HG02870 (cell line): Measurements from ENCODE around the gene KDM4D.
"Not testable (repeated sequence)": the region's sequence is repeated elsewhere in the genome, so short reads cannot be mapped to it uniquely, and the experiment has no call there.

ENCODE experiments used
- ATAC-seq: cut with Tn5 transposase; IDR thresholded peaks from one replicate; pipeline ENCODE4 v1.9.1; 2021; ENCODE audit warnings: mild to moderate bottlenecking, moderate library complexity; ENCODE audit not compliant: unreplicated experiment

KDM4D gene

DNA sequence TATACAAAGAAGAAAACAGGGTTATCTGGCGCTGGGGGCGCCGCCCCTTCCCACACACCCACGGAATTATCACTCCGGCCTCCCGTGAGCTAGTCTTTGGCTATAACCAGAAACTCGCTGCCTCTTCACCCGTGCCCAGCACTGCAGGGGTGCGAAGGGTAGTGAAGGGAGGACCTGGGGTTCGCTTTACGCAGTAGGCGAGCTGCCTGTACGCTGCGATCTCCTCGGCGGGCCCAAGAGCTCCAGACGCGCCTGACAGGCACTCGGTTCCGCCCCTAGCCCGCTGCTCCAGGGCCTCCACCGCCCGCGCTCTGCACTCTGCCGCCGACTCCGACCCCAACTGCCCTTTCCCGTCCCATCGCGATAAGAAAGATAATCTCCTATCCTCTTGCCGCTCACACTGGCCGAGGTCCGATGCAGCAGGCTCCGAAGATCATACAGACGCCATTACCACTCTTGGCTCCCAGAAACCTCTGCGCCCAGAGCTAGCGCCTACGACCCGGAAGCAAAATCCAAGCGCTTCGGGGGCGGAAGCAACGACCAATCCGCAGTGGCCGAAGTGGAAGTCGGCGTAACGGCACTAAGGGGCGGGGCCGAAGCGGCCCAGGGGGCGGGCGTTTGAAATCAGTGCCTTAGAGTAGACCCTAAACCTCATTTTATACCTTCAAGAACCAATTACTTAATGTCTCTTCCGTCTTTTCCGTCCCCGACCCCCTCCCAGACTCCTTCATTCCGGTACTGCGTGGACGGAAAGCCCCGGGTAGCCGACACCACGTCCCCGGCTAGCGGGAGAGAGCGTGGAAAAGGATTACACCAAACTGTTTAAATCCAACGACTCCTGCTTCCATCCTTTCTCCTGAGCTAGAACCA, at the start of gene KDM4D, which contains the start of gene CWC15:
Gene KDM4D, plus strand, starts transcription at position 611 of the 870 bp plus-strand sequence. CDS start 23,664 bp downstream, outside the sequence.
Gene CWC15, minus strand, starts transcription at position 458 of the 870 bp plus-strand sequence. CDS start 1,371 bp downstream, outside the sequence.
- ATAC-seq, result peak; percentile 99

DNA sequence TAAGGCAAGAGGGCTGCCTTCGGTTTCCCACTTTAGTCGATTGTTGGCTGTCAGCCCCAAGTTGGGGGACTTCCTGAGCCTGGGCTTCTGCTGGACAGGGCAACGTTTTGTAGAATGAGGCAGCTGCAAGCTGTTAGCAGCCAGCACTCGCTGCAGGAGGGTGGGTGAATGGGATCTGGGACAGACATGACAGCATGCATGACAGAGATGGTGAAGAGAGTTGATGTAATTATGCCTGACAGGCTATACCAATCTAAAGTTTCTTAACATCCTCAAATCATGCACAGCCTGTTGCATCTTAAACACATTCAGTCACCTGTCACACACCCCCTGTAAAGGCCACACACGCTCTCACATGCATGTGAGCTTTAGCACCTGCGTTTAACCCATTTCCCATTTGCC, 49.3 kb upstream of the KDM4D start:
- no peak for ATAC-seq

DNA sequence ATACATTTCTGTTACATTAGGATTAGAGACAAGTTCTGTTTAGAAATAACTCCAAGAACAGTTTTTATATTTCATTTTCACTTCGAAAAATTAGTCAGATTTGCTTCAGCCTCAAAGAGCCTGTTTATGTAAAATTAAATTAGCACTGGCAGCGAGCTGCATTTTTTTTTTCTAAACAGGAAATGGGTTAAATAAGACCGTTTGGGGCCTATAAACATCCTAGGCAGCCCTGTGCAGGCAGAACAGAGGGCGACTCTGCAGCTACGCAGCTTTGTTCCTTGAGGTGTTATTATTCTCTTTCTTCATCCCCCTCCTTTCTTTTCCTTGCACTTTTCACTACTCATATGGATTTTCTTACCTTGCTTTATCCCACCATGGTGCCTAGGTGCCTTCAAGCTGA, 48.9 kb upstream of the KDM4D start:
- no peak for ATAC-seq

DNA sequence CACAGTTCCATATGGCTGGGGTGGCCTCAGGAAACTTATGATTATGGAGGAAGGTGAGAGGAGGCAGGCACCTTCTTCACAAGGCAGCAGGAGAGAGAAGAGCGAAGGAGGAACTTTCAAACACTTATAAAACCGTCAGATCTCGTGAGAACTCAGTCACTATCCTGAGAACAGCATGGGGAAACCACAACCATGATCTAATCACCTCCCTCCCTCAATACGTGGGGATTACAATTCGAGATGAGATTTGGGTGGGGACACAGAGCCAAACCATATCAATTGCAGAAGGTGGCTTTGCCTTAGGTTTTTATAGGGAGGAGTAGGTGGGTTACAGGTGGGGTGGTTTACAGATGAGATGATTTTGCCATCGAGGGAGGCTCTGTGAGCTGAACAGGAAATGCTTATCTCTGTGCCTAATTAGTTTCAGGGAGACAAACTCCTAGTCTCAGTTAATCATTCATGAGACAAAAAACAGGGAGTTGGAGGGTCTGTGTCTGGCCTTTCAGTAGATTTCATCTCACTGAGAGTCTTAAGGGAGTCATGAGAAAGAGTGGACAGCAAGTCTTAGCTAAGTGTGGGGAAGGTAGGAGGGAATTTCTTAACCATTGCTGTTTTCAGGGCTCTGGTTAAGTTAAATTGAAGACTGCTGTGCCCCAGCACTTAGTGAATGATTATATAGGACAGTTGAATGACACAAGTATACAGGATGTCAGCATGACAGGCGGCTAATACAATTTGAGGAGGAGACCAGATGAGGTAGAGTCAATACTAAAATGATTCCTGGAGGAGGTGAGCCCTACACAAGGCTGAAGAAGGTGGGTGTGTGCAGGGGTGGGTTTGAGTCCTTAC, 47.9 kb upstream of the KDM4D start:
- no peak for ATAC-seq

DNA sequence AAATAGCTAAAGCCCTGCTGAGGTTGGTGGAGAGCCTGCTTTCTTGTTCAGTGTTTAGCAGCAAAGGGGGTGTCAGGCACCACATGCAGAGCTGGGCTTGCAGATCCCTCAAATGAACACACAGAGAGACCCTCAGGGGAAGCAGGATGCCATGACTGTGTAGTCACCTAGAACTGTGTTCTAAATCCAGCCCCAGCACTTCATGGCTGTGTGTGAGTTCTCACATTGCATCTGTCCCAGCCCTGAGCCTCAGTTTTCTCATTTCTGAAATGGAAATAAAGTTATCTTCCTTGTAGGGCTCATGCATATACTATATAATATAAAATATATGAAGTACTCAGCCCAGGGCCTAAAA, 47.3 kb upstream of the KDM4D start:
- ATAC-seq, result no peak

DNA sequence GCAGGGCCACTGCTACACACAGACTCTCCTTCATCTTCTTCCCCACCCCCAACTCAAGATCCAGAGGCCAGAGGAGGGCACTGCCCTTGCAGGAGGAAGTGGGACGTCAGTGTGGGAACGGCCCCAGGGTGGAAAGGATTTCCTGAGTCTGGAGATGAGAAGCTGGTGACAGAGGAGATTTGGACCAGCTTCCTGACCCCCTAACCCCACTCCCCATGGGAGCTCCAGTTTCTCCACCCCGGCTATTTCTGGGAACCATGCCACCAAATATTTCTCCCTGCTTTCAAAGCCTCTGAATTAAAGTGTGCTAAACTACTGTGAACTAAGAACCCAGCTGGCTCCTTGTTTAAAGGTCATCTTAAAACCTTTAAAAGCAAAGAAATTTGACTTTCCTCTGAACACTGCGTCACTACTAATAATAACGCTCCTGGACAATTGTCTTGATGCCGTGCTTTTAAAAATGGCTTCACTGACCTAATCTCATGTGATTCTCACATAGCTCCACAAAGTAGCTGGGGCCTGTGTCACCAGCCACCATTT, 46.7 kb upstream of the KDM4D start:
- ATAC-seq, result no peak

DNA sequence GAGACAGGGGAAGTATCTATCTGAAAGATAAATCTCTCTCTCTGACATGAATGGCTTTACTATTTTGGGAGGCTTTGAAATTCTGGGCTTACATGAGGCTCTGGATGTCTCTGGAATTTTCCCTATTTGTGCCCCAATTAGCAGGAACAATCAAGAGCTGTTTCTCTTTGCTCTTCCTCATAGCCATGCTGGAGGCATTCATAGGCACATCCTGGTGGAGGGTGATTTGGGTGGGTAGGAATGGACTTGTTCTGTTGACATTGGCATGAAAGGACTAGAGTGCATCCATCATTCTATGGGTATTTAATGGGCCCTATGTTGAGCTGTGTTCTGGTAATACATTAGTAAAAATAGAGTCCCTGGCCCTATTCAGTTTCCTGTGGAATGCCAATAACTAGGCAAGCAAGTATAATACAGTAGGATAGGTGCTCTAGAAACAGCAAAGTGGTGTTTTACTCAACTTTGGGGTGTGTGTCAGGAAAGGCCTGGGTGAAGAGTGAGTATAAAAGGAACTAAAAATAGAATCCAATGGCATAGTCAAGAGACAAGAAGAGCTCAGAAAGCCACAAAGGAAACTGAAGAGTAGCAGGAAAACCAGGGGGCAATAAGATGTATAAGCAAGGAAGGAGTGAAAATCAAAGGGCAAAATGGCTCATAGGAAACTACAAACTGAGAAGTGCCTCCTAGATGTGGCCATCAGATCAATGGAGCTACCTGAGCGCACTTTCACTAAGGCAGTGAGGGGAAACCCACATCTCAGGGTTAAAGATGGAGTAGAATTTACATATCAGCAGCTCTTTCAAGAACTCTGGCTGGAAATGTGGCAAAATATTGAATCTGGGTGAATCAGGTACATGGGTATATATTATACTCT, 45.2 kb upstream of the KDM4D start:
- no peak for ATAC-seq

DNA sequence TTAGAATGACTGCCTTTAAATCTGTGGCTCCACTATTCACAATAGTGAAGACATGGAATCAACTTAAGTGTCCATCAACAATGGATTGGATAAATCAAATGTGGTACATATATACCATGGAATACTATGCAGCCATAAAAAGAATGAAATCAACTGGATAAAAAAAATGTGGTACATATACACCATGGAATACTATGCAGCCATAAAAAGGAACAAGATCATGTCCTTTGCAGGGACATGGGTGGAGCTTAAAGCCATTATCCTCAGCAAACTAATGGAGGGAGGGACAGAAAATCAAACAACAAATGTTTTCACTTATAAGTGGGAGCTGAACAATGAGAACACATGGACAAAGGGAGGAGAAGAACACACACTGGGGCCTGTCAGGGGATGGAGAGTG, 41.4 kb upstream of the KDM4D start:
- not testable (repeated sequence) for ATAC-seq

DNA sequence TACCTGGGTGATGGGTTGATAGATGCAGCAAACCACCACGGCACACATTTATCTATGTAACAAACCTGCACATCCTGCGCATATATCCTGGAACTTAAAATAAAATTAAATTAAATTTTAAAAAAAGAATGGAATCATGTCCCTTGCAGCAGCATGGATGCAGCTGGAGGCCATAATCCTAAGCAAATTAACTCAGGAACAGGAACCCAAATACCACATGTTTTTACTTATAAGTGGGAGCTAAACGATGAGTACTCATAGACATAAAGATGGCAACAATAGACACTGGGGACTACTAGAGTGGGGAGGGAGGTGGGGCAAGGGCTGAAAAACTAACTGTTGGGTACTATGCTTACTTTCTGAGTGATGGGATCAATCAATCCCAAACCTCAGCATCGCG, 41.0 kb upstream of the KDM4D start:
- no peak for ATAC-seq

DNA sequence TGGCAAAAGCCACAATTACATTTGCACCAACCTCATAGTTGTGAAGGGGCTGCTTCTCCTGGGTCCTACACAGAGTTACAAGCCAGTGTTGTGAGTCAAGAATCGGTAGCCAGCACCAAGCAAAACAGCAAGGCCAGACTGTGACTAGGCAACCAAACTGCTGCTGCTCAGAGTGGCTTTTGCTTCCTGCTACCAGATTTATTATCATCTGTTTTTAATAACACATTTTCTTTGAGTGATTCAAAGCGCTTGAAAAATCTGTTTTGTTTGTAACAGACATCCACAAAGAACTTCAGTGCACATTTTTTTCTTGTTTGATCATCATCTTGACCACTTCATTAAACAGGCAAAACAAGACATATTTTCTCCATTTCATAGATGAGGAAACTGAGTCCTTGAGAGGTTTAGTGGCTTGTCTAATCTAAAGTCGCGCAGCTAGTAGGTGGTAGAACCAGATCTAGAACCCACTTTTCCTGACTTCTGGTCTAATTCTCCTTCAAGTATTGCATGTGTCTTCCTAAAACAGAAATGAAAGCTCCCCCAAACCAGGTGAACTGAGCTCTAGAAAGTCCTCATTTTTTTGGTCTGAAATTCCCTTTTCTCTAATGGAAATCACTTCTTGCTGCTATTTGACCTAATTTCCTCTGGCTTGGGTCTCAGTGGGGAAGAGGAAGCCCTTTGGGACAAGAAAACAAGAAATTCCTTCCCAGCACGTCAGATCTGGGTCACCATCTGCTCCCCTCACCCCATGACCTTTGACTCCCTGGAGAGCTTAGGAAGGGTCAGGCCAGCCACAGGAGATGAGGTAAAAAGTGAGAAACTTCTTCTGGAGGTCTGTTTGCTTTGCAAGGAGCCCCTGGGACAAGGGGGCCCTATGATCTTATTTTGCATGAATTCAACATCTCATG, 40.0 kb upstream of the KDM4D start:
- ATAC-seq, result no peak

DNA sequence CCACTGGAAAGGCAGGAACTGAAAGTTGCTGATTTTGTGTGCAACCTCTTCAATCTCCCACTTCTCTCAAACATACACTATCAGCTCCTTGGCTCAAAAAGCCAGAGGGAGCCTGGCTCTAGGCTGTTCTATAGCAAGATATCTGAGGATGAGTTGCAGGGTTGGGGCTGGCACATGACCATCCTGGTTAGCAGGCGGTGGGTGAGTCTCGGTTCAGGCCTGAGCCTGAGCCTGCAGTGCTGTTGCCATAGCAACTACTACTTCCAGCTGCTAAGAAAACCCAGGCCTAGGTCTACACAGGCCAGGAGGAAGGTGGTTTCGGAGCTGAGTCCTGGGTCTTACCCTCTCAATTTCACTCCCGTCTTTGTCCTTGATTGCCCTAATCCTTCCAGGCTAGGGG, 39.1 kb upstream of the KDM4D start:
- ATAC-seq, result no peak

DNA sequence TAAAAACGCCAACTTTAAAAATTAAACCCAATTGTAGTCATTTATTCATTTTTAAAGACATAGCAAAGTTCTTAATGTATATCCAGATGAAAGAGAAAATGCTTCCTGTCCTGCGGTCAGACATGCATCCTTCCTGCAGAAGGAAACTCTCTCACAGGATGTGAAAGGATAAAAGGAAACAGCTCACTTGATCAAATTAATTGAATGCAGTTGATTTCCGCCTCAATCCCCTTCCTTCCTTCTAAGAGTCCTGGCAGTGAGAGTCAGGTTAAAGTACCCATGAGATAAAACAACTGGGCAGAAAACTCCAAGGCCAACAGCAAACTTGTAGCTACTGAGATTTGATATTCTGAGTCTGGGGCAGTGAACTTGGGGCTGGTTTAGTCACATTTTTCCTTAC, 38.7 kb upstream of the KDM4D start:
- no peak for ATAC-seq

DNA sequence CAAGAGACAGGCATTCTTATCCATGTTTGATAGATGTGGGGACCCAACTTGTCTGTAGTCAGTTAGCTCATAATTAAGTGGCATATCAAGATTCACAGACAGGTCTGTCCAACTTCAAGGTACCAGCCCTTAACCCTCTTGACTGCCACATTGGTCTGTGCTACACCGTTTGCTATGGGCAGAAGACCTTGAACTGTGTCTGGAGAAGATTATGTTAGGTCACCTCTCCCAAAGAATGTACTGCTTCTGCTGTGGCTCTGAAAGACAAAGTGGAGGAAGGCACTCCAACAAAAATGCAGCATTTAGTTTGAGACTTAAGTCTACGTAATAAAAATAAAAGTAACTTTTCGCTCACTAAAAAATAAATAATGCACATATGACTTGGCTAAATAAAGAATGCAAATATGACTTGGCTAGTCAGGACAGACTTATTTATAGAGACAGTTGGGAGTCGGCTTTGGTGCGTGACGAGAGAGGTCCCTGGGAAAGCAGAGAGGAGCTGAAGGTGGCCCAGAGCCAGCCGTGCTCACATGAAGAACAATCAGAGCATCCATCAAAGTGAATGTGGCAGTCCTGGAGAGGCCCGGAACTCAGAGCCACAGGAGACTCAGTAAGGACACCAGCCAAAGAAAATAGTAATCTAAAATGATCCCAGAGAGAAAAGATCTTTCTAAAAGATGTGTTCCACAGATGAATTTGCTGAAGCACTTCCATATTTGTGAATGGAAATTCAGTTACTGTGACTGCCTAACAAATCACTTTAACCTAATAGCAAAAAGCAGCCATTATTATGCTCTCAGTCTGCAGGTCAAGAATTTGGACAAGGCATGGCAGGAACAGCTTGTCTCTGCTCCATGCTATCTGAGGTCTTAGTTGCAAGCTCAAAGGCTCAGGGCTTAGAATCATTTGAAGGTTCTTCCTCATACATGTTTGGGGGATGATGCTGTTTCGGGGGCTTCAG, 35.1 kb upstream of the KDM4D start:
- ATAC-seq, result no peak

DNA sequence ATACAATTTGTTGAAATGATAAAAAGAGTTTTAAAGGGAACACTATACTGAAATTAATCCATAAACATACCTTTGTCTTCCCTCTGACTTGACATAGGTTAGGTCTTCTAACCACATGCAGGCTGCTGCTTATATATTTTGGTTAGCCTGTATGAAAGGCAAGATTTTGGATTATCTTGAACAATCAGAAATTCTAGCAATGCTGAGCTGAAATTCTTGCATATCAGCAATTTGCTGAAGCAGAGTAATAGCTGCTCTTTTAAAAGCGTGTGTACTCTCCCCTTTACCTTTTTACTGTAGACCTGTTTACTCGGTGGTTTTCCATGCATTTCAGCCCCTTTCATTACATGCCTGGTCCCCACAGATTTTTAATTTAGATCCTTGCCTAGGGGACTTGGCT, 34.2 kb upstream of the KDM4D start:
- ATAC-seq, result no peak

DNA sequence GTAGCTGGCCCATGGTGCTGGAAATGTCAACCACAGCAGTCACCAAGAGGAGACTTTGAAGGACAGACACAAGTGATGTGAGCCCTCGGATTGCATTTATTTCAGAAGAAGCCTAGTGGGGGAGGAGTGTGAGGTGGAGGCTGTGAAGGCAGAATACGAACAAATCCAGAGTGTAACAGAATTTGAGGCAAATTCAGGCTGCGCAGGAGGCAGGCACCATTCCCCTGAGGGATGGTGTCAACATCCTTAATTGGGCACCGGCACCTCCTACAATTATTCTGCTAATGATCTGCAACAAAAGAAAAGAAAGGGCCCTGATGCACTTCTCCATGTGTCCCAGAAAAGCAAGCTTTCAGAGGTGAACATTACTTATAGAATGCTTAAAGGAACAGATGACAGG, 32.4 kb upstream of the KDM4D start:
- no peak for ATAC-seq

DNA sequence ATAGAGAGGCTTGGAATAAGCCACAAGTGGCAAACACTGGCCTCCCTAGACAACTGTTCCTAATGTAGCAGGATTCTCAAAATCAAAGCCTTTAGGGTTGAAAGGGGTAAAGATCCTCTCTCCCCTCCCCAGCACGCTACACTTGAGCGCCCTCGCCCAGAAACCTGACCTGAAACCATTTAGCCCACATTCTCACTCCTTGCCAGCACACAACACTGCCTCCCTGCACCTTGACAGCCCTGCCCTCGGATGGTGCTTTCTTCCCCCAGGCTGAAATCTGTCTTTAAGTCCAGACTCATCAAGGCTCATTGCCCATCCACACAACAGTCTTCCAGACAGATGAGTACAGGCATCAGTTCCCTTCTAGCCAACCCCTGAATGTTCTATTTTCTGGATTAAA, 26.7 kb upstream of the KDM4D start:
- ATAC-seq, result no peak

DNA sequence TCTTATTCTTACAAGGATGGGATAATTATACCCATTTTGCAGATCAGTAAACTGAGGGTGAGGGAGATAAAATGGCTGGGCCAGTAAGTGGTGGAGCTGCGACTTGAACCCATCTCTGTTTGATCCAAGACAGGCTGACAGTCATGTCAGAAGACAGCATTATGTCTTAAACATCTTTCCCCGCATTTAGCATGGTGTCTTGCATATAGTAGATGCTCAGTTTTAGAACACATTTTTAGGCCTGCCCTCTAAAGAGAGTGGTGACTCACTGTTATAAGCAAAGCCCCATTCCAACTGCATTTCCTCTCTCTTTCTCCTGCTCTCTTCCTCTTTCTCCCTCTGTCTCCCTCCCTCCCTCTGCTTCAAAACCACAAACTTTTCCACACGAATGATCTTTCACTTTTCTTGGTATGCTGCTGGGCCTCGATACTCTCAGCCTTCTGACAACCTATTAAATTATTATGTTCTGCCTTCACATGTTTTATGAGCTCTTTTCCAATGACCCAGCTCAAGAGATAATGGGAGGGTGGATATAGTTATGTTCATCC, 25.4 kb upstream of the KDM4D start:
- ATAC-seq, result no peak

DNA sequence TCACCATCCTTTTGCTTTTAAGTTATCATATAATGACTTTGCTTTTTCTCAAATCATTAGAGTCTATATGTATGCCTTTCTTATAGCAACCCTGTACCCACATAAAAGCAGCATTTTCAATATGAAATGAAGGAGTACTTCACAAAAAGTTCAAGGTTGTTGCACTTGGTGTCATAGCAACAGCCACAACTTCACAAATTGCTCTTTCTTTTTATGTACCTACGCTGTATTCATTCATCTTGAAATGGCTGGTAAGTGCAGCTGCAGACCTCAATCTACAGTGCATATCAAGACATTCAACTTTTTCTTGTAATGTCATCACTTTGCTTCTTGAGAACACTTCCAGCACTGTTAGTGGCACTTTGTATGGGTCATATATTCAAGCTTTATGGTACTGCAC, 18.8 kb upstream of the KDM4D start:
- ATAC-seq, result no peak
